IMR-90 (cell line): ENCODE results near the gene PCED1A. TPM values are rescaled to one million over a fixed set of nuclear protein-coding genes. Genes with fewer than 3 reads are reported as not detected.

ENCODE experiments used
- ATAC-seq: fragments of 200-7000 bp; cut with Tn5 transposase; 2 replicates; pipeline ENCODE4 v1.9.1; 2020; ENCODE audit warnings: low read depth, mild to moderate bottlenecking, moderate library complexity
- BruUV-seq: library from RNA; stranded (reverse); fragments of 400-500 nt; replicated peaks from 2 replicates; lab custom pipeline; 2021; lab: Mats Ljungman, UMichigan
- CTCF ChIA-PET: fragments of 300-600 bp; formaldehyde crosslinking; extraction: SDS; loops from one replicate; lab custom pipeline; 2021; ENCODE audit warnings: antibody characterized with exemption; lab: Yijun Ruan, JAX
- POLR2A ChIA-PET: fragments of 300-600 bp; sonication (Branson Sonifier 250); formaldehyde crosslinking; loops from one replicate; lab custom pipeline; 2022; ENCODE audit warnings: antibody characterized with exemption; ENCODE audit not compliant: unreplicated experiment; lab: Charles Lee
- DNase-seq: peaks from one replicate; pipeline ENCODE4 v3.0.0; 2013
- H2AFZ ChIP-seq: replicated peaks from 2 replicates; pipeline ENCODE3; 2013; ENCODE audit warnings: low read length, mild to moderate bottlenecking; ENCODE audit not compliant: poor library complexity
- H2AK5ac ChIP-seq: 2 replicates; pipeline ENCODE4 v1.6.1; 2013; ENCODE audit warnings: low read depth, low read length, inconsistent platforms
- H2AK9ac ChIP-seq: replicated peaks from 2 replicates; pipeline ENCODE3; 2013; ENCODE audit warnings: mild to moderate bottlenecking, low read depth, low read length, moderate library complexity; ENCODE audit not compliant: poor library complexity
- H2BK120ac ChIP-seq: 2 replicates; pipeline ENCODE4 v1.6.1; 2013; ENCODE audit warnings: low read depth, low read length, inconsistent platforms
- H2BK15ac ChIP-seq: 3 replicates; pipeline ENCODE4 v1.6.1; 2013; ENCODE audit warnings: low read depth, low read length, inconsistent platforms
- H2BK20ac ChIP-seq: 2 replicates; pipeline ENCODE4 v1.6.1; 2013; ENCODE audit warnings: low read depth, mild to moderate bottlenecking, inconsistent platforms, low read length, moderate library complexity
- H2BK5ac ChIP-seq: 2 replicates; pipeline ENCODE4 v1.6.1; 2013; ENCODE audit warnings: mild to moderate bottlenecking, low read depth, low read length, inconsistent platforms; ENCODE audit not compliant: poor library complexity, severe bottlenecking
- H3K14ac ChIP-seq: replicated peaks from 2 replicates; pipeline ENCODE4 v1.6.1; 2013; ENCODE audit warnings: low read depth, low read length, inconsistent platforms
- H3K18ac ChIP-seq: 2 replicates; pipeline ENCODE4 v1.6.1; 2013; ENCODE audit warnings: low read depth, low read length, control low read depth
- H3K23ac ChIP-seq: 2 replicates; pipeline ENCODE4 v1.6.1; 2013; ENCODE audit warnings: low read depth, low read length, inconsistent platforms
- H3K27ac ChIP-seq: 2 replicates; pipeline ENCODE4 v1.5.1; 2013; ENCODE audit warnings: mild to moderate bottlenecking, control low read depth, low read length; ENCODE audit not compliant: insufficient read depth
- H3K27me3 ChIP-seq: 2 replicates; pipeline ENCODE4 v1.6.1; 2013; ENCODE audit warnings: low read length; ENCODE audit not compliant: control insufficient read depth, insufficient read depth
- H3K36me3 ChIP-seq: 2 replicates; pipeline ENCODE4 v1.6.1; 2013; ENCODE audit warnings: low read length, mixed read lengths; ENCODE audit not compliant: control insufficient read depth, insufficient read depth
- H3K4ac ChIP-seq: 2 replicates; pipeline ENCODE4 v1.6.1; 2013; ENCODE audit warnings: low read depth, low read length, inconsistent platforms
- H3K4me1 ChIP-seq: 2 replicates; pipeline ENCODE4 v1.6.1; 2013; ENCODE audit warnings: low read length, mixed read lengths; ENCODE audit not compliant: control insufficient read depth, insufficient read depth
- H3K4me2 ChIP-seq: 2 replicates; pipeline ENCODE4 v1.6.1; 2013; ENCODE audit warnings: low read depth, mild to moderate bottlenecking, control low read depth, low read length, moderate library complexity
- H3K4me3 ChIP-seq: 2 replicates; pipeline ENCODE4 v1.5.1; 2013; ENCODE audit warnings: low read depth, mild to moderate bottlenecking, control low read depth, low read length, moderate library complexity; ENCODE audit not compliant: insufficient read depth
- H3K56ac ChIP-seq: 2 replicates; pipeline ENCODE4 v1.6.1; 2013; ENCODE audit warnings: low read length, inconsistent platforms; ENCODE audit not compliant: insufficient read depth; ENCODE audit errors: extremely low read depth
- H3K79me1 ChIP-seq, 2 experiments: 2 replicates each; pipeline ENCODE4 v1.6.1; 2013; ENCODE audit warnings: low read length in 2 of 2, inconsistent platforms in 1 of 2, low read depth in 1 of 2
- H3K9ac ChIP-seq: 2 replicates; pipeline ENCODE4 v1.6.1; 2013; ENCODE audit warnings: low read depth, low read length, control low read depth
- H3K9me1 ChIP-seq: 2 replicates; pipeline ENCODE4 v1.6.1; 2013; ENCODE audit warnings: low read length, inconsistent platforms; ENCODE audit not compliant: insufficient read depth
- H3K9me3 ChIP-seq: 2 replicates; pipeline ENCODE4 v1.6.1; 2013; ENCODE audit warnings: low read length; ENCODE audit not compliant: control insufficient read depth, insufficient read depth
- H4K20me1 ChIP-seq: 2 replicates; pipeline ENCODE4 v1.6.1; 2013; ENCODE audit warnings: low read length, inconsistent platforms; ENCODE audit not compliant: insufficient read depth
- H4K5ac ChIP-seq: 2 replicates; pipeline ENCODE4 v1.6.1; 2013; ENCODE audit warnings: mild to moderate bottlenecking, low read depth, low read length, control low read depth
- H4K8ac ChIP-seq, 2 experiments: 2 replicates each; pipeline ENCODE4 v1.6.1; 2013; ENCODE audit warnings: low read depth in 2 of 2, low read length in 2 of 2, control low read depth in 1 of 2, inconsistent platforms in 1 of 2
- H4K91ac ChIP-seq: 2 replicates; pipeline ENCODE4 v1.6.1; 2013; ENCODE audit warnings: low read depth, low read length, inconsistent platforms; ENCODE audit not compliant: insufficient read depth
- BHLHE40 ChIP-seq: fragments of 150-350 bp; IDR thresholded peaks from 2 replicates; pipeline ENCODE4 v1.6.1; 2016; ENCODE audit warnings: mild to moderate bottlenecking, low read depth, low read length
- CEBPB ChIP-seq: IDR thresholded peaks from 2 replicates; pipeline ENCODE4 v1.6.1; 2012; ENCODE audit warnings: low read depth, low read length, improper control_type of control experiment
- CTCF ChIP-seq: conservative IDR thresholded peaks from 2 replicates; pipeline ENCODE4 v1.5.1; 2012; ENCODE audit warnings: mild to moderate bottlenecking, low read depth, low read length, improper control_type of control experiment
- FOS ChIP-seq: fragments of 150-350 bp; IDR thresholded peaks from 2 replicates; pipeline ENCODE4 v1.6.1; 2016; ENCODE audit warnings: low read depth, low read length
- POLR2A ChIP-seq: IDR thresholded peaks from 2 replicates; pipeline ENCODE4 v1.6.1; 2012; ENCODE audit warnings: mild to moderate bottlenecking, low read depth, low read length
- RCOR1 ChIP-seq: IDR thresholded peaks from 2 replicates; pipeline ENCODE4 v1.6.1; 2012; ENCODE audit warnings: mild to moderate bottlenecking, low read length, improper control_type of control experiment; ENCODE audit not compliant: insufficient replicate concordance
- WGBS, 2 experiments: methylation state at CpG; one replicate each; pipeline versions ENCODE4 v1.1.5 to v1.1.7; 2013; ENCODE audit warnings: missing lambda C conversion rate in 2 of 2; ENCODE audit not compliant: insufficient read length in 1 of 2; ENCODE audit errors: extremely low coverage in 2 of 2; 5-methylcytosine and 5-hydroxymethylcytosine counted together
- dilution Hi-C: fragments of 300-500 bp; cut with HindIII; formaldehyde crosslinking; loops from one replicate; pipeline ENCODE4 v1.14.3; 2018; ENCODE audit warnings: low sequenced_read_pairs; ENCODE audit not compliant: unreplicated experiment
- in situ Hi-C: fragments of 300-500 bp; cut with MboI; formaldehyde crosslinking; loops from 3 replicates; pipeline ENCODE4 v1.14.3; 2019; ENCODE audit warnings: low sequenced_read_pairs, inconsistent platforms, mixed read lengths
- intact Hi-C: fragments of 100-400 bp; cut with micrococcal nuclease; formaldehyde crosslinking; loops from 2 replicates; pipeline ENCODE4 v1.10.0; 2022
- polyA plus RNA-seq, 3 experiments: library from polyadenylated mRNA; depleted of rRNA; stranded (reverse); fragments of >200 nt; gene quantifications; 2 replicates each; pipeline ENCODE4 v1.2.3, GENCODE V29; 2012; ENCODE audit warnings: low replicate concordance in 1 of 3
- total RNA-seq: library from RNA; depleted of rRNA; stranded (reverse); fragments of >200 nt; gene quantifications from 2 replicates; pipeline ENCODE4 v1.2.3, GENCODE V29; 2012

The PCED1A gene
- total and polyA plus RNA-seq, 2 of the 4 experiments (the other 2 are of a cell fraction): 9.7 to 33.4 TPM

- no peaks in the 10 kb centered on the region for H3K27me3 ChIP-seq
- CTCF ChIA-PET: no interaction called here
- H3K27ac ChIP-seq: no peak overlapping the region
- in situ Hi-C loops: loop anchor here (25.0 kb wide), 1 partner anchor 326 kb away; the partner anchor contains the start of gene ZNF343
- dilution Hi-C loops: no loop called here
- H3K36me3 ChIP-seq: peaks cover 26% of the 10 kb centered on the region
- H4K20me1 ChIP-seq: no peaks in the 10 kb centered on the region
- no peak overlapping the region for H3K4me3 ChIP-seq
- no peak for ATAC-seq
- H2AK9ac ChIP-seq: no peak overlapping the region
- no peak overlapping the region for H2BK5ac ChIP-seq
- no peak overlapping the region for H2AFZ ChIP-seq
- intact Hi-C loops: no loop called here
- H4K8ac ChIP-seq: no peak overlapping the region
- no peak overlapping the region for H2BK20ac ChIP-seq
- no TSS peak for BruUV-seq
- H3K9me1 ChIP-seq: peaks cover 25% of the 10 kb centered on the region
- H3K79me1 ChIP-seq: peaks cover 20 to 41% of the 10 kb centered on the region in 2 experiments
- peaks cover 8% of the 10 kb centered on the region for H3K4me1 ChIP-seq
- no peak overlapping the region for H4K91ac ChIP-seq
- H3K4ac ChIP-seq: no peak overlapping the region
- 98% methylated on average over 11 of the region's 19 CpGs; no CpG with 5 or more reads in 1 of the 2 experiments for WGBS, 2 experiments
- H3K18ac ChIP-seq: no peak overlapping the region
- H3K56ac ChIP-seq: no peak overlapping the region
- no peak overlapping the region for H3K4me2 ChIP-seq
- no peak overlapping the region for H3K14ac ChIP-seq
- no peak overlapping the region for H2BK15ac ChIP-seq
- no peak for DNase-seq
- H3K23ac ChIP-seq: no peak overlapping the region
- no peak overlapping the region for H4K5ac ChIP-seq
- POLR2A ChIA-PET: no interaction called here
- H2AK5ac ChIP-seq: no peak overlapping the region
- no peak overlapping the region for H2BK120ac ChIP-seq
- H3K9ac ChIP-seq: no peak overlapping the region
- TF ChIP-seq CEBPB (no peak), FOS (no peak), CTCF (no peak), RCOR1 (no peak), POLR2A (no peak), BHLHE40 (no peak)
- no peaks in the 10 kb centered on the region for H3K9me3 ChIP-seq
Measured at GRCh38 chr20:2838170-2838797, 2.2 kb downstream of the PCED1A start.
